GM18526 (cell line): ENCODE results near the gene RDX.
A peak's percentile ranks its signal among the peaks of the same experiment; 100 is the strongest.

Source experiments
- POLR2A ChIP-seq: IDR thresholded peaks from 3 replicates; pipeline ENCODE4 v1.6.1; 2011; ENCODE audit not compliant: insufficient read length; ENCODE audit errors: extremely low read depth

The RDX gene

GRCh38 chr11:110296226-110297075, at the start of gene RDX:
Gene RDX, minus strand, starts transcription at chr11:110296614. Its CDS starts 16,922 bp downstream, at chr11:110279692.
- peak; percentile 38 for TF ChIP-seq POLR2A

GRCh38 chr11:110345743-110346142, 49.3 kb upstream of the RDX start:
- no peak for TF ChIP-seq POLR2A

- no peak for TF ChIP-seq POLR2A
Observed at GRCh38 chr11:110340436-110340835, 44.0 kb upstream of the RDX start.

- no peak for TF ChIP-seq POLR2A
Observed at GRCh38 chr11:110339456-110340250, 43.2 kb upstream of the RDX start.

GRCh38 chr11:110338684-110339083, 42.3 kb upstream of the RDX start:
- no peak for TF ChIP-seq POLR2A

- TF ChIP-seq POLR2A = no peak
Observed at GRCh38 chr11:110337570-110338193, 41.3 kb upstream of the RDX start.

GRCh38 chr11:110336054-110336453, 39.6 kb upstream of the RDX start:
- no peak for TF ChIP-seq POLR2A

- no peak for TF ChIP-seq POLR2A
Observed at GRCh38 chr11:110335358-110335757, 38.9 kb upstream of the RDX start.

- no peak for TF ChIP-seq POLR2A
Observed at GRCh38 chr11:110331626-110332025, 35.2 kb upstream of the RDX start.

GRCh38 chr11:110329445-110329844, 33.0 kb upstream of the RDX start:
- TF ChIP-seq POLR2A = no peak

- TF ChIP-seq POLR2A = no peak
Observed at GRCh38 chr11:110327508-110327907, 31.1 kb upstream of the RDX start.

GRCh38 chr11:110323786-110324185, 27.4 kb upstream of the RDX start:
- TF ChIP-seq POLR2A = no peak

- no peak for TF ChIP-seq POLR2A
Observed at GRCh38 chr11:110319501-110319900, 23.1 kb upstream of the RDX start.

- TF ChIP-seq POLR2A = no peak
Observed at GRCh38 chr11:110318638-110319404, 22.4 kb upstream of the RDX start.

GRCh38 chr11:110317516-110317932, 21.1 kb upstream of the RDX start:
- no peak for TF ChIP-seq POLR2A
